PFSK-1 (cell line): Measurements from ENCODE around the gene AIFM3.

Experiments
- FOXP2 ChIP-seq: optimal IDR thresholded peaks from 2 replicates; pipeline ENCODE3; 2011; ENCODE audit warnings: borderline replicate concordance, control low read depth, inconsistent platforms; ENCODE audit not compliant: insufficient read depth; ENCODE audit errors: extremely low read length, extremely low read depth
- POLR2AphosphoS5 ChIP-seq: IDR thresholded peaks from 2 replicates; pipeline ENCODE4 v1.6.1; 2012; ENCODE audit warnings: low read depth, mild to moderate bottlenecking, control low read depth, low read length, moderate library complexity
- SIN3A ChIP-seq: IDR thresholded peaks from 2 replicates; pipeline ENCODE4 v1.6.1; 2012; ENCODE audit warnings: mild to moderate bottlenecking, low read length, moderate library complexity, borderline replicate concordance; ENCODE audit not compliant: insufficient read depth
- TAF1 ChIP-seq: IDR thresholded peaks from 2 replicates; pipeline ENCODE4 v1.6.1; 2012; ENCODE audit warnings: low read length, control low read depth, borderline replicate concordance; ENCODE audit not compliant: insufficient read depth
- TF ChIP-seq, protein P1 (sequence below), 2 experiments: IDR thresholded peaks; 2 replicates each; pipeline versions ENCODE4 v1.6.1 to v1.8.0; 2011 to 2012; ENCODE audit warnings: low read depth in 2 of 2, low read length in 2 of 2, control low read depth in 1 of 2, inconsistent platforms in 1 of 2, mild to moderate bottlenecking in 1 of 2, moderate library complexity in 1 of 2; ENCODE audit not compliant: insufficient read depth in 1 of 2

AIFM3 gene

DNA sequence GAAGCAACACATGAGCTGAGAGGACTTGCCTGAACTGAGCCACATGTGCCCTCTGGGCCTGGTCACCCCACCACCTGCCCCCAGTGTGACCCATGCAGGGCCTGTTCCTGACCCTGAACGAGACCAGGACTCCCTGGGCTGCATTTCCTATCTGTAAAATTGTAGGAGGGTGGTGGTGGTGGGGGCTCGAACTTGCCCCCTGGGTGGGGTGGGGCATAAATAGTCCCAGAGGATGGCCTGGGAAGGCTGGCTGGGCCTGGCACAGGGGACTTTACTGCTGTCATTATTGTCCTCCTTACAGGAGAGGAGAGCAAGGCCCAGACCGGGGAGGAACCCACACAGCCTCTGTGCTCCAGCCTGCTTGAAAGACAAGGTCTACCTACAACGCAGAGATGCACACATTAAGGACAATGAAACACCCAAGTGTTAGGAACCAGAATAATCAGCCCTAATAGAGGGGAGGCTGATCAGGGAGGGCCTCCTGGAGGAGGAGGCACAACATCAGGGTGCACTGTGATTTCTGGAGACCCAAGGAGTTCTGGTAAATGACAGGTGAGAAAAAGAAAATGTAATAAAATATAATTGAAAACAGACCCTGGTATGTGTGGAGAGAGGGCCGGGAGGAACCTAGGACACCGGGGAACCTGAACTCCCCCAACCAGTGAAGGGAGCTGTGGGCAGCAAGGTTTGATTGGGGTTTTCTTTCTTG is 2.8 kb upstream of the AIFM3 start:
- TF ChIP-seq FOXP2 = no peak
- TF ChIP-seq SIN3A = no peak
- TF ChIP-seq TAF1 = no peak
- no peak for TF ChIP-seq POLR2AphosphoS5
- TF ChIP-seq, protein P1, sequence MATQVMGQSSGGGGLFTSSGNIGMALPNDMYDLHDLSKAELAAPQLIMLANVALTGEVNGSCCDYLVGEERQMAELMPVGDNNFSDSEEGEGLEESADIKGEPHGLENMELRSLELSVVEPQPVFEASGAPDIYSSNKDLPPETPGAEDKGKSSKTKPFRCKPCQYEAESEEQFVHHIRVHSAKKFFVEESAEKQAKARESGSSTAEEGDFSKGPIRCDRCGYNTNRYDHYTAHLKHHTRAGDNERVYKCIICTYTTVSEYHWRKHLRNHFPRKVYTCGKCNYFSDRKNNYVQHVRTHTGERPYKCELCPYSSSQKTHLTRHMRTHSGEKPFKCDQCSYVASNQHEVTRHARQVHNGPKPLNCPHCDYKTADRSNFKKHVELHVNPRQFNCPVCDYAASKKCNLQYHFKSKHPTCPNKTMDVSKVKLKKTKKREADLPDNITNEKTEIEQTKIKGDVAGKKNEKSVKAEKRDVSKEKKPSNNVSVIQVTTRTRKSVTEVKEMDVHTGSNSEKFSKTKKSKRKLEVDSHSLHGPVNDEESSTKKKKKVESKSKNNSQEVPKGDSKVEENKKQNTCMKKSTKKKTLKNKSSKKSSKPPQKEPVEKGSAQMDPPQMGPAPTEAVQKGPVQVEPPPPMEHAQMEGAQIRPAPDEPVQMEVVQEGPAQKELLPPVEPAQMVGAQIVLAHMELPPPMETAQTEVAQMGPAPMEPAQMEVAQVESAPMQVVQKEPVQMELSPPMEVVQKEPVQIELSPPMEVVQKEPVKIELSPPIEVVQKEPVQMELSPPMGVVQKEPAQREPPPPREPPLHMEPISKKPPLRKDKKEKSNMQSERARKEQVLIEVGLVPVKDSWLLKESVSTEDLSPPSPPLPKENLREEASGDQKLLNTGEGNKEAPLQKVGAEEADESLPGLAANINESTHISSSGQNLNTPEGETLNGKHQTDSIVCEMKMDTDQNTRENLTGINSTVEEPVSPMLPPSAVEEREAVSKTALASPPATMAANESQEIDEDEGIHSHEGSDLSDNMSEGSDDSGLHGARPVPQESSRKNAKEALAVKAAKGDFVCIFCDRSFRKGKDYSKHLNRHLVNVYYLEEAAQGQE (IDR thresholded peaks at IDR 0.05; ENCODE audit: insufficient read depth in 1 of 2, low read depth in 2 of 2, low read length in 2 of 2) = no peak

DNA sequence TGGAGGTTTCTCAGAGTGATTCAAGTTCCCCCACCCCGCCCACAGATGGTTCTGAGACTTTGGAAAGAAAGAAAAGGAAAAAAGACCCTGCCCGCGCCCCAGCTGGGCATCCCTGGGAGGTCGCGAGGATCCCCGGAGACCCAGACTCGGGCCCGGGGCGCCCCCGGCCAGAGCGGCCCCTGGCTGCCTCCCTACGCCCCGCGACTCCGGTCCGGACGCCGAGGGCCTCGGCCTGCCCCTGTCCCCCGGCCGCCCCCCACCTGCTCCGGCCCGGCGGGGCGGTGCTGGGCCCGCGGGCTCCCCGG is 2.3 kb upstream of the AIFM3 start:
- TF ChIP-seq TAF1 (no peak), FOXP2 (no peak), POLR2AphosphoS5 (no peak), SIN3A (no peak)
- TF ChIP-seq, protein P1 (IDR thresholded peaks at IDR 0.05; ENCODE audit: insufficient read depth in 1 of 2, low read depth in 2 of 2, low read length in 2 of 2) = no peak

DNA sequence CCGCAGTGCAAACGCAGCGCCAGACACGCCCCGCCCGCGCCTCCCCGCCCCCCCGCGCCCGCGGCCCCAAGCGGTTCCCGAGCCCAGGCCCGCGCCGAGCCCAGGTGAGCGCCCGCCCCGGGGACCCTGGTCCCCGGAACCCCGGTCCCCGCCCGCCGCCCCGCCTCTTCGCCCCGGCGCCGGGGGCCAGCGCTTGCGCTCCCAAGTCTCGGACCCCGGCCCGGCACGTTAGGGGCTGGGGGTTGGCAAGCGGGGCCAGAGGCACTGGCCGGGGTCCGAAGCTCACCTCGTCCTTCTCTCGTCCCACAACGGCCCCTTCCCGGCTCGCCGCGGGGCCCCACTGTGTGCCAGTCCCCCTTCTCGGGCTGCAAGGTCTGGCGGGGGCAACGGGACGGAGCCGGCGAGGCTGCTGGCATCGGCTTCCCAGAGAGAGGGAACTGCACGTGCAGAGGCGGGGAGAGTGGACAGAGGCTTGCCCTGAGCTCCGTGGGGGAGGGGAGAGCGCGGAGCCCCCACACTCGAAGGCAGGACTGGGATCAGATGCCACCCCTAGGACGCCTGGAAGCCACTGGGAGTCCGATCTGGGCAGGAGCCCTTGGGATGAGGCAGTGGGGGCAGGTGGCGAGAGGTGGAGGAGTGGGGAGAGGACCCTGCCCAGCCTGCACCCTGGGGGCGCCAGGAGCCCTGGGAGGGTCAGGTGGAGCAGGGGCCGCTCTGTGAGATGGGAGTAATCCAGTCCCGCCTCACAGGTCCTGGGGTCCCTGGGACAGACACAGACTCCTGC is 1.8 kb upstream of the AIFM3 start:
- TF ChIP-seq, protein P1 (IDR thresholded peaks at IDR 0.05; ENCODE audit: insufficient read depth in 1 of 2, low read depth in 2 of 2, low read length in 2 of 2) = no peak
- TF ChIP-seq FOXP2 (no peak), TAF1 (no peak), SIN3A (no peak), POLR2AphosphoS5 (no peak)

DNA sequence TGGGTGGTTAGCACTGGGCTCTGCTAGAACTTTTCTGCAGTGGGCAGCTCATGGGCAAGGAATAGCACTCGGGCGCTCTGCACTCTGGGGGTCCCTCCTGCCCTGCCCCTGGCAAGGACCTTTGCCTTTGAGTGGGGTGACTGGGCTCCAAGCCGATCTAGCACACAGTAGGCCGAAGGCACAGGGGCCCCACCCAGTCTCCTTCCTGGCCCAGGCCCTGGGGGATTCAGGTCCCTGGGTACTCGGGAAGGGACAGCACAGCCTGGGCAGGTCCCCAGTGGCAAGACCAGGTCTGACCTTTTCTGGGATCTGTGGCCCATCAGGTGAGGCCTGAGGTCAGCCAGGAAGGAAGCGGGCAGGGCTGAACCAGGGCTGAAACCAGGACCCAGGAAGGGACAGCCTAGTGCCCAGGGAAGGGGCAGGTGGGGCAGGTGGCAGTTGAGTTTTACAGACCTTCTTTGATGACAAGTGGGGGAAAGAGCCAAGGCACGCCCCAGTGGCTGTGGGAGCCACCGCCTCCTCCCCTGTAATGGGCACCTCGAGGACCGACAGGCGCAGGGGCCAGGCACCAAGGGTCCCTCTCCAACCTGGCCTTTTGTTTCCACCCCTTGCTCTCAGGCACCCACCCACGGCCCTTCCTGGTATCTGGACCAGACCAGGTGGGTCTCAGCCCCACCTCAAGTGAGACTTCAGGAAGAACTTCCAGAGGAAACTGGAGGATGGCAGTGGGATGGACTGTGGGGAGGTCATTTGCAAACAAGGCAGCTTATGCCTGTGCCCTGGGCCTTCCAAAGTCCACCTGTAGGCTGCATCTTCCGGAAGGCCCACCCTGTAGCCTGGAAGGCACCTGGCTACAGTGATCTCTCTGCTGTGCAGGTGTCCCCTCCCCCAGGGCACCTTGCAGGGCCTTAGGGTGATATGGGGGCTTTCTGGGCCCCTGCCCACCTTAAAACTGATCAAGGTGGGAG is 883 bp upstream of the AIFM3 start:
- TF ChIP-seq TAF1 (no peak), FOXP2 (no peak), POLR2AphosphoS5 (no peak), SIN3A (no peak)
- TF ChIP-seq, protein P1 (IDR thresholded peaks at IDR 0.05; ENCODE audit: insufficient read depth in 1 of 2, low read depth in 2 of 2, low read length in 2 of 2) = no peak
